GM19043 (cell line): ENCODE results near the gene BARX2.

Experiments used
- ATAC-seq: cut with Tn5 transposase; IDR thresholded peaks from one replicate; pipeline ENCODE4 v1.9.1; 2021; ENCODE audit warnings: low read depth; ENCODE audit not compliant: unreplicated experiment

BARX2 gene

DNA sequence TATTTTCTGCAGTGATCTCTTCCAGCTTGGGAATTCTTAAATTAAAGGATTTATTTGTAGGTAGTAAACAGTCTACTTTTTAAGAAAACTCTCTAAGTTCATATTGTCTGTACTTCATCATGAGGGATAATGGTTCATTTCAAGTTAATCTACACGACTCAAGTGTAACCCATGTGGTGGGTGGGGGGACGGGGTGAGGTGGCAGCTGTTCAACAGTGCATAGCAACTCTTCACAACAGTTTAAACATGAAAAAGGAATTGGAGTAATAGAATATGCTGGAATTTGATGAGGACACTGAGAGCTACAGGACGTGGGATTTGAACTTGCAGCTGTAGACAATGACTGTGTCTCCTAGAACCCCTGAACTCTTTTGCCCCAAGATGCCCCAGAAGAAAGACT lies 20.8 kb downstream of the BARX2 start:
- no peak for ATAC-seq

DNA sequence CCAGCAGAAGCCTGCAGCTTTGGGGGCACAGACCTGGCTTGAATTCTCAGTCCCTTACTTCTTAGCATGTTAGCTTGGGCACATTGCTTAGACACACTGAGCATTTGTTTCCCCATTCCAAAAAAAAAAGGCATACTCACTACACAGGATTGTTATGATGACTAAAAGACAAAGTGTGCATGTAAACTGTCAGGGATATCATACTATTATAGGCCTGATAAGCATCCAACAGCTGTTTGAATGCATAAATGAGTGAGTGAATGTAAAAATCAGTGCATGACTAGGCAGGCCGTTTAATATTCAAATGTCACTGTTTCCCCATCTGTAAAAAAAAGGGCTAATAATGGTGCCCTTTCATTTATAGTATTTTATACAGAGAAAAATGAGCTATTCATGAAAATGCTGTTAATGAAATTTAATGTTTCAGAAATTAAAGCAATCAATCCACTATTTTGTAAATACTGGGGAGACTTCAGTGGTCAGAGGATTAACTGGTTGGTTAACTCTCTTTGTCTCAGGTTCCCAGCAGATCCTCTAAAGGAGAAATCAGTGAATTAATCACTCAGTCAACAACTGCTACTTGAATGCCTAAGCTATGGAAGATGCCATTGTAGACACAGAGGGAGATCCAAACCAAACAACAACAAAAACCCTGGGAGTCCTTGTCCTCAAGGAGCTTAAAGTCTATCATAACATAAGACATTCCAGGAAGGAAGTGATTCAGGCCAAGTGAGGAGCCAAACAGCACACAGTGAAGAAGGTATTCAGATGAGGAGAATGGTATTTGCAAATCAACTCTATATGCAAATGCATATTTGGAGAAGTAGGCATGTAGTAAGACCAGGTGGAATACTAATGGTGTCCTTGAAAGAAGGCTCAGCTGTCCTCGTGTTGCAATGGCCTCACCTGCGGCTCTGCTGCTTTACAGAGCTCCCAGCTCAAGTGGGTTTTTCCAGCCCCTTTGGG lies 26.8 kb downstream of the BARX2 start:
- no peak for ATAC-seq

DNA sequence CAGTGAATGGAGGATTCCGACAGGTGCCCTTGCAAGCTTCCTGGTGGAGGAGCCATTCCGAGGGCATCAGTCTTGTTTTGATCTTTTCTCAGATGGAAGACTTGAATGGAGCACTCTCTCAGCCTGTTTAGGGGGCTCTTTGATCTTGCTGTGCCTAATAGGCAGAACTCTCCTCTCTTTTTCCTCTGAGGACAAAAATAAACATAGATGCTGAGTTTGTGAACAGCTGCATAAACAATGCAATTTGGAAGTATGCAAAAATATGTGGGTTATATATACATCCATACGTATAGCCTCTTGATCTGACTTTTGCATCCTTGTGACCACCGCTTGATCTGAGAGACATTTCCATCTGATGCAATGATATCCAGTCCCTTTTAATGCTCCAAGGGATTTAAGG lies 29.1 kb downstream of the BARX2 start:
- ATAC-seq: no peak

DNA sequence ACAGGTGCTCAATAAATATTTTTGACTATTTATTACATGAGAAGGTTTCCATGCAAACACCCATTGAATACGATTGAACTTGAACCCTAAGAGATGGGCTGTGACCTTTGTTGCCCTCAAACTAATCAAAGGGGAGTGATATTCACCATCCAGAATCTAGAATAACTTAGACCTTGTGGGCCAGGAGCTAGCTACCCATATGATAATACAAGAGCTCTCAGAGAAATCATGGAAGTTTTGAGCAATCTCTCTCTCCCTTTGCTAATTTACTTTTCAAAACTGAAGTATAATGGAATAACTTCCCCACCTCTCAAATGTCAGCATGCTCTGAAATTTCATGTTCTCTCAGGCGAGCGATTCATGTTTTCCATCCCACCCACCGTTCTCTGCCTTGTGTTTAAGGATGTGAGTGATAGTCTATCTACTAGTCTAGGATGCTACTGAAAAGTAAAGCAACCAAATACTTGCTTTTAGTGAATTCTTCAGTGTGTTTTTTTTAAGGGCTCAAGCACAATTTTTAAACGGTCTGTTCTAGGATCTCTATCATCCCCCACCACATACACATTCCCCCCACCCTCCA lies 33.3 kb downstream of the BARX2 start:
- no peak for ATAC-seq

DNA sequence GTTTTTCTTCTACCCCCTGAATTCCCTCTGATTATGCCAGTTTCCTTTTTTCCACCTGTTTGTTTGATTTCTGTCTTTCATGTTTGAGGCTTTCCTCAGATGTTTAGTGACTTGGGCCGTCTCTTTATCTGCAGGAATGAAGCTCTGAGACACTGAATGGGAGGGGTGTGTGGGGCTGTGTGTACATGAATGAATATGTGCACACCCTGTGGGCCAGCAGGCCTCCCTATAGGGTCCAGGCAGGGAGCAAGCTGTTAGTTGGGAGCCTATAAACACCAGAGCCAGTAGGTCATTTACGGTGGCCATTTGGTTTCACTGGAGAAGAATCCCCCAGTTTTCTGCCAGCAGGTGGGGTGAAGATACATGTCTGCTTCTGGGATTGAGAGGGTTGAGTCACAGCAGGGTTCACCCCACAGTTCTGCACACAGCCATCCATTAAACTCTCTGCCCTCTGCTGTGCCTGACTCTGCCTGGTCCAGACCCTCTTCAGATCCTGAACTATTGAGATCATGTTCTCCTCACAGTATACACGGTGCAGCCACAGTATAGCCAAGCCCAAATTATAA lies 34.8 kb downstream of the BARX2 start:
- ATAC-seq: no peak

DNA sequence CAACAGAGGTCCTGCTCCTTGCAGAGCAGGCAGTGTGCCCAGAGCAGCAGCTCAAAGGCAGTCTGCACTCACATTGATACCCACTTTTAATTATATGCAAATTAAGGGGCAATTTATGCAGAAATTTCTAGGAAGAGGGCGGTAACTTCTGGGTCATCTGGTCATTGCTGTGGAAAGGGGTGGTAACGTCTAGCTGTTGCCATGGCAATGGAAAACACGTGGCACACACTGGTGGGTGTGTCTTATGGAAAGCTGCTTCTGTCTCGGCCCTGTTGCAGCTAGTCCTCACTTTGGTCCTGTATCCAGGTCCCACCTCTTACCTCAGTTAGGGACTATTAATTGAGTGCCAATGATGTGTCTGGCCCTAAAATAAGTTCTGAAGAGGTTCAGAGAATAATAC lies 36.8 kb downstream of the BARX2 start:
- no peak for ATAC-seq

DNA sequence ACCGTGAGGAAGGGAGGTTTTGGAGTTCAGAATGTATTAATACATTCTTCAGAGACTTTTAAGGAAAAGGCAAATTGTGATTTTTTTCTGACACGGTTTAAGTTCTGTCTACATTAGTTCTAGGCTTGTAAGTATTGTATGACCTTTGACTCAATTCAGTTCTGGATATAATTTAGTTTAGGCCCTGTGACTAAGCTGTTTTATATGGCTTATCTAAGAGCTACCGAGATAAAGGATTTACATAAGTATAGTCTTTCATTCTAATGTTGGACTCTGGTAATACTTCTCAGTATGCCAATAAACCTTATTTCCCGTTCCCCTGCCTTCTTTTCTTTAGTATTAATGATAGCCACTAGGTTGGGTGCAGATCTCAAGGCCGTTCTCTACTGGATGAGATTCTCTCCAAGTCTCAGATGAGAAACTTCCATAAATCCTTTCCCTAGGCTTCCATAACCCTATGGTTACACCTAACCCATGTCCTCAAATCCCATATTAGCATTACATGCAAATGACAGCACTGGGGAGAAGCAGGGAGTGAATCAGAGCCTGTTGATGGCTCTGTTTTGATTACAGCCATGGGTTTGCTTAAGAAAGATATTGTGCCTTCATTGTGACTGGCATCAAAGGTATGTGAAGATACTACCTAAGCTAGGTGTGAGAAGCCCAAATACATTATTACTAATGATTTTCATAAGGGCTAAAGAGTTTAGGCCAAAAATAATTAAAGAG lies 38.7 kb downstream of the BARX2 start:
- no peak for ATAC-seq

DNA sequence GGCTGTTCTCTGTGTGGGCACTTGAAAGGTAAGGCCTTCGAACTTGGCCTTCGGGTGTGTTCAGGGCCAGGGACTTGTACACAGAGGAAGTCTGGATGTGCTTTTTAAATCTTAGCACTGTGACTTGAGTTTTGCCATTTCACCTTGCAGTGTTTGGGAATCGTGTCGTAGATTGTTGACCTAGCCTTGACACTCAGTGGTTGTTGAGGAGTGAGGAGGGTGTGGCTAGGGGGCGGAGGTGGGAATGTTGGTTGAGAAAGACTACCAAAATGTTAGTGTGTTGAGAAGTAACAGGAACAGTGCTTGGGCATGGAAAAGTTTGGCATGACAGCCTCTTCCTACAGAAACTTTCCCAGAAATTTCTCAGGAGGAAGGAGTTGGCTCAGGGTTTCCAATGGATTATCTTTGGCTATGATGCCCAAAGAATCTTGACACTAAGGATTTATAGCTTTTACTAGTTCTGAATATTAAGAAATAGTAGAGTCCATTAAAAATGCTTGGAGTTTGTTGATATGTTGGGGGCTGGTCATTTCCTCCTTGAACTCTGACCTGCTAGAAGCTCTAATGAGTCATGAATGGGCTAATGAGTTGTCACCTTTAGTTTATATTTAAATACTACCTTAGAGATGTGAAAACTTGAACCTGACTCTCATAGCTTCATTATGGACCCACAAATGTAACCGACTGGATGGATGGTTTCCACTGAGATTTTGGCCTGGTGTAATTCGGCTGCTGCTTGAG lies 40.6 kb downstream of the BARX2 start:
- no peak for ATAC-seq

DNA sequence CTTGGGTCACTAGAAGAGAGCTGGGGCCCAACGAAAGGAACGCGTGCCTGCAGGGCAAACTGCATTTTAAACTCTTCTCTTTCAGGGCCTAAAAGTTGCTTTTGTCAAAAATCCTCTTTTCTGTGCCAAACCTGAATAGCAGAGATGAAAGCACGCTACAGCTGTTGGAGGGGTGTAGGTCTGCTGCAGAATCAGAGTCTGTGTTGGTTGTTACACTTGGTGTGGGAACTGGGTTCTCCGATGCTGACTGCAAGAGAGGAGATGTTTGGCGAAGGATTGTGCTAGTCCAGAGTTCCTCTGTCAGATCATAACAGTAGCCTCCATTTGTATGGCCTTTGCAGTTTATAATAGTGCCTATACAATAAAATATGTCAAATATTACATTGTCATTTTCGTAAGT lies 41.8 kb downstream of the BARX2 start:
- ATAC-seq: no peak

DNA sequence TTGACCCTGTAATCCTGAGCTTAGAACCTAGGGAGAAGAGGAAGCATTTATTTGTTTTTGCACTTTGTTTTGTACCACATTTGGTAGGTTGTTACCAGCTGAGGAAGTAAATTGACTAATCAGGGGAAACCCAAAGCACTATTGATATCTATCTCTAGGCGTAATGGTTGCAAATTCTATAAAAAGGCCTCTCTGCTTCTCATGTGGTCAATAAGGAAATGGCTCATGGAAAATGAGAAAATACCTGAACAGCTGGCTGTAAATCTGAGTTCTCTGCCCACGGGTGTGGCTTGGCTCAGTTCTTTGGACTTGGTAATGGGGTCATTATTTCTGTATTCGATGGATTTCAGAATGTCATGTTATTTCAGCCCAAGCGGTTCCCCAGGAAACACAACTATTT lies 42.4 kb downstream of the BARX2 start:
- ATAC-seq: no peak

DNA sequence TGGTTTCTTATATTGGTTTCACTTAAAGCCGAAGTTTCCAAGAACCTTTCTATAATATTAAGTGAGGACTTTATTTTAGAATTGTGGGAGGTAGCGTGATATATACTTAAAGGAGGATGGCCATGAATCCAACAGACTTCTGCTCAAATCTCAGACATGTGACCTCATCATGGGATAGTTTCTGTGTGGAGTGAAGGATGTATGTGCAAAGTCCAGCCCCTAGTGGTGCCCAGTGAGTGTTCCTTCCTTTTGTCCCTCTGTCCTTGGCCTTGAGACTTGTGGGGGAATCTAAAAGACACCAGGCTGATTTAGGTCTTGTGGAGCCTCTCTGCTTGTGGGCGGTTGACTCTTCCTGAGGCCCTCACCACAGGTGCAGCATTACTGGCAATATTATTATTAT lies 43.7 kb downstream of the BARX2 start:
- ATAC-seq: no peak

DNA sequence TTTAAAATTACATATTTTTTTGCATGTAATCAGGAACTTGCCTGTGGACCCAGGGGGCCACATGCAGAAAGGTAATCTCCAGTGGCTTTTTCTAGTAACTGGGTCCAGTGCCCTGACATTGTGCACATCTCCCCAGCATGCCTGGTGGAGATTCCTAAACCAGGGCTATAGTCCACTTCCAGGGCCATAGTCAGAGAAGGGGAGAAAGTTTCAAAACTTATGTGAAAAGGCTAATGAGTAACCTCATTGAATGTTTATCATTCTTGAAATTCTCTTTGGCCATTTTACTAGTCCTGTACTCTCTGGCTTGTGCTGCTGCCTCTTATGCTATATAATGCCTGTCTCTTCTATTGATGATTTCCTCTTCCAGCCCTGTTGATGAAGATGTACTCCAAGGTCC lies 47.8 kb downstream of the BARX2 start:
- ATAC-seq: no peak

DNA sequence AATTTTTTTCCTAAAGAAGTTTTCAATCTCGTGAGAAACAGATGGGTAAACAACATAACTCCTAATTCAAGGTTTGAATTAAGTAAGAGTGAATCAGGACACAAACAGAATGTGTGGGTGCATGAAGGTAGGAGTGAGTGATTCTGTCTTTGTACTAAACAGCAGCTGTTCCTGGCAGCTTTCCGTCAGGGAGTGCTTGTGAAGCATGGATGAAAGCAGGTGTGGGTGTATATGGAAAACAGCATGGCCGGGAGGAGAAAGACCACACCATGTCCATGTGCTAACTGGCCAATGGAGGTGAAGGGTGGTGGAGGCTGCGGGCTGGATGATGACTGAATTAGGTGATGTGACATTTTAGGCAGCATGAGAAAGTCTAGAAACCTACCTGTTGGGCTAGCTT lies 49.6 kb downstream of the BARX2 start:
- no peak for ATAC-seq

DNA sequence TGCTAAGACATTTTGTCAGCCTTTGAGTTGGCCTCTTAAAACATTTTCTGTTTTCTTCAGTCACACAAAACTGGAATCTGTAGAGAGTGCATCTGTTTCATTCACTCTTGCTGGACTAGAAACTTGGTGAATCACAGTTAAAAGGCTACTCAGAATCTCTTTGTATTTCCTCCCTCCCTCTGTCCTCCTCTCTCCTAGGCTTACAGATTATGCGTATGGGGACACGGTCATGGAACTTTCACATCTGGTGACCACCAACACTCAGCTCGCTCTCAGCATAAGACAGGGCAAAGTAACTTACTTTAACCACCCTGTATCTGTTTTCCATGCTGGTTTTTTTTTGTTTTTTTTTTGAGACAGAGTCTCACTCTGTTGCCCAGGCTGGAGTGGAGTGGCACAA lies 50.4 kb downstream of the BARX2 start:
- no peak for ATAC-seq

DNA sequence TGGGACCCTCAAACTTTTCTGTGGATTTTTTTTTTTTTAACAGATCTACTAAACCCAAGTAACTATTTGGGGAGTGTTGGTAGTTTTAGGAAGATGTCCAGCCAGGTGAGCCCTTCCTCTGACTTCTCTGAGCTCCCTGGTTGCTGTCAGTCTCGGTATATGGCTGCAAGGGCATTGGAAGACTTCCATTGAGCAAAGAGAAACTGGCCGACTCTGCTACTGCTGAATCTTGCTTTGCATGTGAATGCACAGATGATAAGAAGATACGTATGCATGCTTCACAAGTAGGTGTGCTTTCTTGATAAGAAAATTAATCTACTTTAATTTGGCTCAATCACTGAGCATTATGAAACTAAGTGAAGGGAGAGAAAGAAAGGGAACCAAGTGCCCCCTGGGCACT lies 51.1 kb downstream of the BARX2 start:
- ATAC-seq: no peak

DNA sequence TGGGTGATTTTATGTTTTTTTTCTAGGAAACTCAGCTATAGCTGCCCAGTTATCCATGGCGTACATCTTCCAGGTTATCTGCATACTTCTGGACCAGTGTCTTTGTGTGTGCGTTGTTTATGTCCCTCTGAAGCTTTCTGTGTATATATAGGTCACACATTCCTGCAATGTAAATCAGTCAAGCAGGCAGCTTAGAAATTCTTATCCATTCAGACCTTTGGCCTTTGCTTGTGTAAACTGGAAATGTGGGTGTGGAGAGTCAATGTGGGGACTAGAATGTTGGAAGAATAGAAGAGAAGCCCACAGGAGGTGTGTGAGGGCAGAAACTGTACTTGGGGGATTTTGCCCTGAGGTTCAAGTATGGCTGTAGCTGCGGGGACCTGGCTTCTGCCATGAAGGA lies 51.7 kb downstream of the BARX2 start:
- ATAC-seq: no peak

DNA sequence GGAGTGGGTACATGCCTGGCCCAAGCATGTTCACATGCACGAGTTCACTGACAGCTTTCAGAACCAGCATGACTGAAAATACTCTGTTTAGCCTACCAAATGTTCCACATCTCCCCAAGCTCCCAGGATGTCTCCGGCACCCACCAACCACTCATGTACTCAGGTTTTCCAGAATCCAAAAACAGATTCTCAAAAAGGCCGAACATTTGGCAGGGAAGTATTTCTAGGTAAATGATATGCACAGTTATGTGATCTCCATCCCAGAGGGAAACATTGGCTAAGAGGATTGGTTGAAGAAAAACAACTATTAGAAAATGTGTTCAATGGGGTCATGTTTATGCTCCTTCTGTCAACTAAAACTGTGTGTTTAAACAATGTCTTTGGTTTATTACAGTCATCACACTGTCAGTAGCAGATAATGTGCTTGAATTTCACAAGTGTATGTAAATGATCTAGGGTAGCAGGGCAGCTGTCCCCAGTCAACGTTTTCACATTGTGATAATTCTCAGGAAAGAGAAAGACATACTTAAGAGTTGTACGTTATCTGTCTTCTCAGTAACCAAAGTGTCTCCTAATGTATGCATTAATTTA lies 52.3 kb downstream of the BARX2 start:
- no peak for ATAC-seq

DNA sequence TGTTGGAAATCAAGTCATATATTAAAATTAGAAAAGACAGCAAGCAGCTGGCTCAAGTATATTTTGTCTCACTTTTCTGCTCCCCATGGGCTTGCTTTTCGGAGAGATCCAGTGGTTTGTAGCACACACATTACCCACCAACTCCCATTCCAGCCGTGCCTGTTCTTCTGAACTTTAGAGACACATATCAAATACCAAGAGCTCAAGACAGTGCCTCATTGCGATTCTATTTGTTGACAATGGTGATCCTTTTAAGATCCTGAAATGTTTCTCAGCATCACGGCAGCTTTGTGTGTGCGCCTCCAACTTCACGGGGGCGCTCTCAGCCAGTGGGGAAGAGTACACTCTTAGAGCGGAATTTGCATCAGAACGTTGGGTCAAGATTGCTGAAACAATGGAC lies 52.9 kb downstream of the BARX2 start:
- no peak for ATAC-seq

DNA sequence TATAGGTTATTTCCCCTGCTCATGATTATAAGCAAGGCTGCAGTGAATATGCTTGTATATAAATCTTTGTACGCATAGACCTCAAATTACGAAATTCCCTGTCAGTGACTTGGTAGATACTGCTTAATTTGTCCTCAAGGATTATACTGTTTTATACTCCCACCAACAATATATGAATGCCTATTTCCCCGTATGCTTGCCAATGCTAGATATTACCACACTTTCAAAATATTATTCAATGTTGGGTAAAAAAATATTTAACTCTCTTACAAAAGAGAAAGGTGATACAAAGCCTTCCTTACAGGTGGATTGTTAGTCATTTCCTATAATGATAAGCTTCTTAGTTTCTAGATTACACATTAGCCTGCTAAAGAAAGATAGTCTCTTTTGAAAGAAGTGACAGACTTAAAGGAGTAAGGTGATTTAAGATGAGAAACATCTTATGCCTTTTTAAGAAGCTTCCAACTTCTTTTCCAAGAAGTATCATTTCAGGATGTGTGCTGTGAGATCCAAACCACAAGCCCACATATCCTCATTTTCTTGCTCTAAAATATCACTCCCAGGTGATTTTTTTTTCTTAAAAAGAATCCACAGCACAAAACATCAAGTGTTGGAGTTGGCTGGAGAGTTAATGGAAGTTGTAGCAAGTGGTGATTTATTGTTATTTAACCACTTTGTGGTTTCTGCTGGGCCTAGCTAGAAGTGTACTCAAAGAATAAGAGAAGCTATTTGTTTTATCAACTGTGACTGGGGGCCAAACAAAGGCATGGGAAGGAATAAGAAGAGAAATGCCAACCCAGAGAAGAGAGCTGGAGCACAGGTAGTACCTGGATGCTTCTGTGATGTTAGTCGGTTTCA lies 59.2 kb downstream of the BARX2 start:
- ATAC-seq: no peak
